Thoracic aorta (tissue), 2 donors: ENCODE measurements around the gene RAB31. TPM values are rescaled to one million over a fixed set of nuclear protein-coding genes. Genes with fewer than 3 reads are reported as not detected.

Experiments used
- ATAC-seq: fragments of 150-250 bp; one replicate; pipeline ENCODE4 v1.8.0; 2017; ENCODE audit warnings: low read depth; ENCODE audit not compliant: insufficient number of reproducible peaks, low FRiP score
- DNase-seq: peaks from one replicate; pipeline ENCODE4 v3.0.0-alpha.2; 2020; ENCODE audit warnings: low spot score
- H3K27ac ChIP-seq, 2 donors: fragments of 200-600 bp; sonication (generic); 1 replicate in 1 of 2; 2 replicates in 1 of 2; pipeline ENCODE4 v1.5.1; 2016; ENCODE audit warnings: mild to moderate bottlenecking in 2 of 2, moderate library complexity in 2 of 2
- H3K27me3 ChIP-seq: fragments of 200-600 bp; sonication (generic); replicated peaks from 2 replicates; pipeline ENCODE4 v1.6.0; 2016; ENCODE audit warnings: mild to moderate bottlenecking; ENCODE audit not compliant: insufficient read depth
- H3K36me3 ChIP-seq: fragments of 200-600 bp; sonication (generic); one replicate; pipeline ENCODE4 v1.5.1; 2016
- H3K4me1 ChIP-seq, 2 donors: fragments of 200-600 bp; sonication (generic); 1 replicate in 1 of 2; 2 replicates in 1 of 2; pipeline versions ENCODE4 v1.5.1 to v1.6.0; 2016; ENCODE audit warnings: low read depth in 2 of 2, mild to moderate bottlenecking in 1 of 2; ENCODE audit not compliant: control insufficient read depth in 1 of 2
- H3K4me3 ChIP-seq: fragments of 200-600 bp; sonication (generic); 2 replicates; pipeline ENCODE4 v1.5.1; 2016; ENCODE audit warnings: mild to moderate bottlenecking
- H3K9me3 ChIP-seq: fragments of 200-600 bp; sonication (generic); 2 replicates; pipeline ENCODE4 v1.5.1; 2016
- total RNA-seq, 2 donors: library from RNA; depleted of rRNA; stranded (reverse); fragments of >200 nt; gene quantifications; one replicate each; pipeline versions ENCODE4 v1.1.0 to v1.2.3, GENCODE V29; 2016
- TF ChIP-seq, protein P1 (sequence below): fragments of 200-600 bp; sonication (generic); IDR thresholded peaks from one replicate; pipeline ENCODE4 v1.5.1; 2019; ENCODE audit warnings: antibody characterized with exemption

RAB31 gene
- total RNA-seq, 2 donors from 2014 or later, result 92.9 to 110 TPM

DNA sequence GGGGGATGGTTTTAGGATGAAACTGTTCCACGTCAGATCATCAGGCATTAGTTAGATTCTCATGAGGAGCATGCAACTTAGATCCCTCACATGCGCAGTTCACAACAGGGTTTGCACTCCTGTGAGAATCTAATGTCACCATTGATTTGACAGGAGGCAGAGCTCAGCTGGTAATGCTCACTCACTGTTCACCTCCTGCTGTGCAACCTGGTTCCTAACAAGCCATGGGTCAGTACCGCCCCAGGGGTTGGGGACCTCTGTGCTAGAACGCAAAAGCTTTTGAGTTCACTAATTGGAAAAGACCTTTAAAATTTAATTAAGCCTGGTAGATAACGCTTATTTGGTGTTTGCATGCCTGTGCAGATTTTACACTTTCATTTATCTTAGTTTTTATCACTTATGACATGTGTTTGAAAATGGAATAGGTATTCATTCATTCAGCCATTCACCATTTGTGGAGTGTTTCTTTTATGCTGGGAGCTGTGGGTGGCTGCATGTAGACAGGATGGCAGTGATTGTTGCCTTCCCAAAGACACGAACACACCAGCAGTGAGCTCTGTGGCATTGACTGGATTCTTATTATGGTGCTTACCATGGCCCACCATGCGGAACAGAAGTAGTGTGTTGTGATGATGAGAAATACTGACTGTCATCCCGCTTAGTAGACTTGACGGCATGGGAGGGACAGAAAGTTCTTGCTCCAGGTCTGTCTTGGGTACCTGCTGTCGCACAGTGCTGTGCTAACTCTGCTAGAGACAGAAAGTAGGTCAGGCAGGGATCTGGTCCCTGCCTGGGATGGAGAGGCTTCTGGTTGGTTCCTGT lies 6.4 kb downstream of the RAB31 start:
- Histone ChIP-seq H3K27me3 (no peaks in the 10 kb centered on the region), H3K36me3 (no peaks in the 10 kb centered on the region), H3K27ac (no peak overlapping the region), H3K9me3 (no peaks in the 10 kb centered on the region), H3K4me3 (no peak overlapping the region), H3K4me1 (peaks cover 30 to 31% of the 10 kb centered on the region in 2 donors)
- no peak for ATAC-seq
- TF ChIP-seq, protein P1, sequence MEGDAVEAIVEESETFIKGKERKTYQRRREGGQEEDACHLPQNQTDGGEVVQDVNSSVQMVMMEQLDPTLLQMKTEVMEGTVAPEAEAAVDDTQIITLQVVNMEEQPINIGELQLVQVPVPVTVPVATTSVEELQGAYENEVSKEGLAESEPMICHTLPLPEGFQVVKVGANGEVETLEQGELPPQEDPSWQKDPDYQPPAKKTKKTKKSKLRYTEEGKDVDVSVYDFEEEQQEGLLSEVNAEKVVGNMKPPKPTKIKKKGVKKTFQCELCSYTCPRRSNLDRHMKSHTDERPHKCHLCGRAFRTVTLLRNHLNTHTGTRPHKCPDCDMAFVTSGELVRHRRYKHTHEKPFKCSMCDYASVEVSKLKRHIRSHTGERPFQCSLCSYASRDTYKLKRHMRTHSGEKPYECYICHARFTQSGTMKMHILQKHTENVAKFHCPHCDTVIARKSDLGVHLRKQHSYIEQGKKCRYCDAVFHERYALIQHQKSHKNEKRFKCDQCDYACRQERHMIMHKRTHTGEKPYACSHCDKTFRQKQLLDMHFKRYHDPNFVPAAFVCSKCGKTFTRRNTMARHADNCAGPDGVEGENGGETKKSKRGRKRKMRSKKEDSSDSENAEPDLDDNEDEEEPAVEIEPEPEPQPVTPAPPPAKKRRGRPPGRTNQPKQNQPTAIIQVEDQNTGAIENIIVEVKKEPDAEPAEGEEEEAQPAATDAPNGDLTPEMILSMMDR, result no peak
- no peak for DNase-seq

DNA sequence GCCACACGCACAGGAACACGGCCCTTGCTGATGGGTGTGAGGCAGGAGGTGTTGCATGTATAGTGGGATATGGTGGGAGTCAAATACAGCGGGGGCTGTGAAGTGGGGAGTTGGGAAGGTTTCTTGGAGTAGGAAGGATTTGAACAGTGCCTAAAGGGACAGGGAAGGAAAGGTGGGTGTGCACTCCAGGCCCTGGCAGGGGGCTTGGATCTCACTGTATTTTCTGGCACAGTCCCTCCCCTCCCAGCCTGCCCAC lies 6.9 kb downstream of the RAB31 start:
- H3K36me3 ChIP-seq, result no peaks in the 10 kb centered on the region
- H3K4me3 ChIP-seq, result no peak overlapping the region
- no peaks in the 10 kb centered on the region for H3K27me3 ChIP-seq
- H3K27ac ChIP-seq, result no peak overlapping the region
- DNase-seq (no peak), ATAC-seq (no peak)
- peaks cover 25 to 33% of the 10 kb centered on the region in 2 donors for H3K4me1 ChIP-seq
- TF ChIP-seq, protein P1, result no peak
- H3K9me3 ChIP-seq, result no peaks in the 10 kb centered on the region

DNA sequence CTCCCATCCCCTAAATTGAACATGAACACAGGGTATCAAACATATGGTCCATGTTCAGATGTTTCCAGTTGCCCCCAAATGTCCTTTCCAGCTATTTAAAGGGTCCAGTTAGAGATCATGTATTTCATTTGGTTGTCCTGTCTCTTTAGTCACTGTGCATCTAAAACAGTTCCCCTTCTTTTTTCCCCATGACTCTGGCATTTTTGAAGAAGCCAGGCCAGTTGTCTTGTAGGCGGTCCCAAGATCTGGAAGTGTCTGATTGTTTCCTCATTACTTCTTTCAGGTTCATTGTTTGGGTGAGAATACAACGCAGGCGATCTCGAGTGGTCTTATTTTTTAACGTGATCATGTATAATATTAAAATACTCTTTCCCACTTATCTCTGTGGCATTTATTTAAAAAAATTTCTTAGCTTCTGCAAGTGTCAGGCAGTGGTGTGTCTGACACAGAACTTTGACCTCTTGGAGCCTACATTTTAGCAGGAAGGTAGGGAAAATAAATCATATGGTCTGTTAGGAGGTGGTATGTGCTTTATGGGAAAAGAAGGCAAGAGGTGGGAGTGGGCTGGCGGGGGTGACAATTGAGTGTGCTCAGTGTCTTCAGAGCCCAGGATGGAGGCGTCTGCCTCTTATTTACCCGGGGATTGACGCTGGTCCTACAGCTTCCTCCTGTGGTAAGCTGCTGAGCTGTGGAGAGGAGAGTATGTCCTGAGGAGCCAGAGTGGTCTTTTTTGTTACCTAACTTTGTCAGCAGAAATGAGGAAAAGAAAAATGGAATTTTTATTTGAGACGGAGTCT lies 8.1 kb downstream of the RAB31 start:
- Histone ChIP-seq H3K27ac (no peak overlapping the region), H3K9me3 (no peaks in the 10 kb centered on the region), H3K36me3 (no peaks in the 10 kb centered on the region), H3K4me3 (no peak overlapping the region), H3K4me1 (peaks cover 13 to 24% of the 10 kb centered on the region in 2 donors), H3K27me3 (no peaks in the 10 kb centered on the region)
- TF ChIP-seq, protein P1, result no peak
- DNase-seq (no peak), ATAC-seq (no peak)

DNA sequence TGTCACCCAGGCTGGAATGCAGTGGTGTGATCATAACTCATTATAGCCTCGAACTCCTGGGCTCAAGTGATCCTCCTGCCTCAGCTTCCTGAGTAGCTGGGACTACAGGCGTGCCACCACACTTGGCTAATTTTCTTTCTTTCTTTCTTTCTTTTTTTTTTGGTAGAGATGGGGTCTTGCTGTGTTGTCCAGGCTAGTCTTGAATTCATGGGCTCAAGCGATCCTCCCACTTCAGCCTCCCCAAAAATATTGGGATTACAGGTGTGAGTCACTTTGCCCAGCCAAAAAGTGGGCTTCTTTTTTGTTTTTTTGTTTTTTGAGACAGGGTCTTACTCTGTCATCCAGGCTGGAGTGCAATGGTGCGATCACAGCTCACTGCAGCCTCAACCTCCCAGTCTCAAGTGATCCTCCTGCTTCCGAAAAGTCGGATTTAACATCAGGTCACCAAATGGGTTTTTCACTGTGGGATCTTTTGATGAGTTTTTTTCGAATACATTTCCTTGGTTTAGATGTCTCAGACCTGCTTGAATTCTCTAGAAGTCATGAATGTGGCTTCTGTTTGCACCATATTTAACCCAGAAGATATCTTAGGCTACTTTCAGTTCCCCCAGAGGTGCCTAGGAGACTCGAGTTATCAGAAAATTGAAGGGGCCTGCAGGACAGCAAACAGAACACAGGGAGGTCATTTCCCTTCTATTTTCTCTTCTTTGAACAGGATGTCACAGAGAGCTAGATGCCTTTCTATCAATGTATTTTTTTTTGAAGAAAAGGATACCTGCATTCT lies 8.9 kb downstream of the RAB31 start:
- Histone ChIP-seq H3K9me3 (no peaks in the 10 kb centered on the region), H3K27ac (no peak overlapping the region), H3K4me1 (peaks cover 5 to 16% of the 10 kb centered on the region in 2 donors), H3K4me3 (no peak overlapping the region), H3K36me3 (no peaks in the 10 kb centered on the region), H3K27me3 (no peaks in the 10 kb centered on the region)
- DNase-seq (no peak), ATAC-seq (no peak)
- TF ChIP-seq, protein P1, result no peak
